Measurements from ENCODE around the gene YRDC. TPM values are rescaled to one million over a fixed set of nuclear protein-coding genes. Genes with fewer than 3 reads are reported as not detected.
A peak's percentile ranks its signal among the peaks of the same experiment; 100 is the strongest.

The YRDC gene
- total and polyA plus RNA-seq, 8 donors, result 1.3 to 30.3 (median 12.2) TPM; not detected in 1

GRCh38 chr1:37845786-37846185 is 37.8 kb upstream of the YRDC start:
- DNase-seq, result no peak
- H3K4me3 ChIP-seq, result no peak overlapping the region
- peaks cover 9 to 63% (median 26%) of the 10 kb centered on the region in 4 donors for H3K4me1 ChIP-seq
- no peaks in the 10 kb centered on the region for H3K9me3 ChIP-seq
- 64 to 79% (median 72%) methylated on average over 3 of the region's 3 CpGs for WGBS, 5 donors
- peak overlapping the region in 1 of 5 donors; percentile 49 for H3K27ac ChIP-seq
- no peak for TF ChIP-seq POLR2A (IDR thresholded peaks at IDR 0.05)
- TF ChIP-seq POLR2AphosphoS5 (IDR thresholded peaks at IDR 0.05), result no peak
- TF ChIP-seq EP300 (IDR thresholded peaks at IDR 0.05), result no peak
- no peak for TF ChIP-seq CTCF (IDR thresholded peaks at IDR 0.05)
- peaks cover 0 to 23% (median 10%) of the 10 kb centered on the region in 4 donors for H3K36me3 ChIP-seq
- H3K27me3 ChIP-seq, result no peaks in the 10 kb centered on the region
- intact Hi-C loops (cut with DNase I; ENCODE audit: low total_unique reads), result no loop called here

- no peaks in the 10 kb centered on the region for H3K27me3 ChIP-seq
- intact Hi-C loops (cut with DNase I; ENCODE audit: low total_unique reads), result no loop called here
- no peaks in the 10 kb centered on the region for H3K9me3 ChIP-seq
- no peak for DNase-seq
- H3K4me3 ChIP-seq, result no peak overlapping the region
- WGBS, 5 donors, result 75 to 89% (median 81%) methylated on average over 5 of the region's 5 CpGs
- peaks cover 5 to 57% (median 21%) of the 10 kb centered on the region in 4 donors for H3K4me1 ChIP-seq
- H3K27ac ChIP-seq, result peak overlapping the region in 1 of 5 donors; percentile 49
- TF ChIP-seq POLR2AphosphoS5 (IDR thresholded peaks at IDR 0.05), result no peak
- TF ChIP-seq CTCF (IDR thresholded peaks at IDR 0.05), result no peak
- no peak for TF ChIP-seq EP300 (IDR thresholded peaks at IDR 0.05)
- TF ChIP-seq POLR2A (IDR thresholded peaks at IDR 0.05), result no peak
- peaks cover 0 to 27% (median 16%) of the 10 kb centered on the region in 4 donors for H3K36me3 ChIP-seq
Observed at GRCh38 chr1:37845049-37845646, 37.1 kb upstream of the YRDC start.

GRCh38 chr1:37844536-37844935 is 36.5 kb upstream of the YRDC start:
- H3K27ac ChIP-seq, result peak overlapping the region in 1 of 5 donors; percentile 49
- H3K4me1 ChIP-seq, result peaks cover 0 to 51% (median 21%) of the 10 kb centered on the region in 4 donors
- DNase-seq, result no peak
- intact Hi-C loops (cut with DNase I; ENCODE audit: low total_unique reads), result no loop called here
- no peaks in the 10 kb centered on the region for H3K27me3 ChIP-seq
- peaks cover 4 to 33% (median 22%) of the 10 kb centered on the region in 4 donors for H3K36me3 ChIP-seq
- TF ChIP-seq POLR2A (IDR thresholded peaks at IDR 0.05) (no peak), EP300 (IDR thresholded peaks at IDR 0.05) (no peak), CTCF (IDR thresholded peaks at IDR 0.05) (no peak), POLR2AphosphoS5 (IDR thresholded peaks at IDR 0.05) (no peak)
- H3K4me3 ChIP-seq, result no peak overlapping the region
- no peaks in the 10 kb centered on the region for H3K9me3 ChIP-seq

- TF ChIP-seq POLR2A (IDR thresholded peaks at IDR 0.05) (no peak), EP300 (IDR thresholded peaks at IDR 0.05) (no peak), POLR2AphosphoS5 (IDR thresholded peaks at IDR 0.05) (no peak), CTCF (IDR thresholded peaks at IDR 0.05) (no peak)
- intact Hi-C loops (cut with DNase I; ENCODE audit: low total_unique reads), result no loop called here
- Histone ChIP-seq H3K36me3 (peaks cover 24 to 59% (median 47%) of the 10 kb centered on the region in 4 donors), H3K27me3 (no peaks in the 10 kb centered on the region), H3K27ac (no peak overlapping the region), H3K4me1 (peaks cover 0 to 34% (median 10%) of the 10 kb centered on the region in 4 donors), H3K9me3 (no peaks in the 10 kb centered on the region), H3K4me3 (no peak overlapping the region)
- WGBS, 5 donors, result 89 to 96% (median 90%) methylated on average over 3 of the region's 3 CpGs
- DNase-seq, result no peak
Observed at GRCh38 chr1:37841652-37842051, 33.6 kb upstream of the YRDC start.

Data from stomach (tissue), 9 donors.